CD4-positive, alpha-beta T cell treated with Interleukin-10 for 1 hour (primary cell): ENCODE data around the gene PRR5.

Experiments
- DNase-seq: peaks from one replicate; pipeline ENCODE4 v3.0.0-alpha.2; 2020

PRR5 gene

GRCh38 chr22:44697423-44698141 lies 4.4 kb upstream of the PRR5 start:
- DNase-seq: peak; percentile 86

GRCh38 chr22:44698531-44699421 lies 3.2 kb upstream of the PRR5 start:
- DNase-seq: no peak

GRCh38 chr22:44700456-44700855 lies 1.5 kb upstream of the PRR5 start:
- DNase-seq: no peak

- no peak for DNase-seq
Observed at GRCh38 chr22:44701187-44701790, 715 bp upstream of the PRR5 start.

GRCh38 chr22:44702479-44703198 lies 635 bp downstream of the PRR5 start:
- no peak for DNase-seq

- DNase-seq: no peak
Observed at GRCh38 chr22:44703255-44703870, 1.4 kb downstream of the PRR5 start.

GRCh38 chr22:44704159-44705021 lies 2.4 kb downstream of the PRR5 start:
- DNase-seq: no peak

GRCh38 chr22:44705022-44705297 lies 3.0 kb downstream of the PRR5 start:
- no peak for DNase-seq

- DNase-seq: no peak
Observed at GRCh38 chr22:44706488-44706887, 4.5 kb downstream of the PRR5 start.

- DNase-seq: no peak
Observed at GRCh38 chr22:44707178-44707577, 5.2 kb downstream of the PRR5 start.

GRCh38 chr22:44707752-44708151 lies 5.7 kb downstream of the PRR5 start:
- no peak for DNase-seq

- peak; percentile 47 for DNase-seq
Observed at GRCh38 chr22:44709881-44710392, 7.9 kb downstream of the PRR5 start.

- peak; percentile 51 for DNase-seq
Observed at GRCh38 chr22:44710474-44711240, 8.7 kb downstream of the PRR5 start.

GRCh38 chr22:44711241-44711560 lies 9.2 kb downstream of the PRR5 start:
- DNase-seq: no peak

- no peak for DNase-seq
Observed at GRCh38 chr22:44711690-44712555, 9.9 kb downstream of the PRR5 start.

- DNase-seq: no peak
Observed at GRCh38 chr22:44712962-44713361, 11.0 kb downstream of the PRR5 start.

- DNase-seq: no peak
Observed at GRCh38 chr22:44714703-44715350, 12.8 kb downstream of the PRR5 start.

GRCh38 chr22:44718418-44718817 lies 16.4 kb downstream of the PRR5 start:
- DNase-seq: peak; percentile 24

GRCh38 chr22:44719586-44720368 lies 17.8 kb downstream of the PRR5 start:
- no peak for DNase-seq
